ENCODE measurements around the gene HMGCL. TPM values are rescaled to one million over a fixed set of nuclear protein-coding genes. Genes with fewer than 3 reads are reported as not detected.

Gene HMGCL
- total RNA-seq, 1 donor: 39.8 TPM

DNA sequence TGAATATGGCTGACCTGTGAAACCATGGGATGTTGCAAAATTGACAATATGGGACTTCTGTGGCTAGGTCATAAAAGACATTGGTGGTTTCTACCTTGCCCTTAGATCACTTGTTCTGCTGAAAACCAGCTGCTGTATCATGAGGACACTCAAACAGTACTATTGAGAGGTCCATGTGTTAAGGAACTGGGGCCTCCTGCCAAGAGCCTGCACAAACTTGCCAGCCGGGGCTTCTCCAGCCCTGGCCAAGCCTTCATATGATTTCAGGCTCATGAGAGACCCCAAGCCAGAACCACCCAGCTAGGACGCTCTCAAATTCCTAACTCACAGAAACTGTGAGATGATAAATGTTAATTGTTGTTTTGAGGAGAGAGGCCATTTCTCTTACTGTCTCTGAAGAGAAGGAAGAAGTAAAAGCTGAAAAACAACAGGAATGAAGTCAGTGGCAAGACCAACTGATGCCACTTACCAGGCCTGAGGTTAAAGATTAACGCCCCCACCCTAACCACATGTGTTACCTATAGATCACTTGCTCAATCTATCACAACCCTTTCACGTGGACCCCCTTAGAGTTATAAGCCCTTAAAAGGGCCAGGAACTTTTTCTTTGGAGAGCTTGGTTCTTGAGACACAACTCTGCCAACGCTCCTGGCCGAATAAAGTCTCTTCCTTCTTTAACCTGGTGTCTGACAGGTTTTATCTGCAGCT is 50.9 kb downstream of the HMGCL start:
- Histone ChIP-seq H3K4me3 (ENCODE audit: insufficient read depth, low read length) (no peak overlapping the region), H3K27me3 (ENCODE audit: insufficient read depth, low read length) (no peaks in the 10 kb centered on the region), H3K27ac (ENCODE audit: low read depth, low read length) (no peak overlapping the region), H3K79me2 (ENCODE audit: insufficient read depth, low read length) (peaks cover 39% of the 10 kb centered on the region), H3K4me1 (ENCODE audit: insufficient read depth, low read length) (peaks cover 6% of the 10 kb centered on the region), H3K4me2 (ENCODE audit: insufficient read depth, low read length) (no peak overlapping the region), H3K9me3 (ENCODE audit: low read depth, low read length) (no peaks in the 10 kb centered on the region), H4K20me1 (ENCODE audit: insufficient read depth, low read length) (peaks cover 5% of the 10 kb centered on the region), H3K36me3 (ENCODE audit: insufficient read depth, low read length) (peaks cover 3% of the 10 kb centered on the region), H2AFZ (ENCODE audit: low read length) (no peak overlapping the region)
- TF ChIP-seq, protein P1, sequence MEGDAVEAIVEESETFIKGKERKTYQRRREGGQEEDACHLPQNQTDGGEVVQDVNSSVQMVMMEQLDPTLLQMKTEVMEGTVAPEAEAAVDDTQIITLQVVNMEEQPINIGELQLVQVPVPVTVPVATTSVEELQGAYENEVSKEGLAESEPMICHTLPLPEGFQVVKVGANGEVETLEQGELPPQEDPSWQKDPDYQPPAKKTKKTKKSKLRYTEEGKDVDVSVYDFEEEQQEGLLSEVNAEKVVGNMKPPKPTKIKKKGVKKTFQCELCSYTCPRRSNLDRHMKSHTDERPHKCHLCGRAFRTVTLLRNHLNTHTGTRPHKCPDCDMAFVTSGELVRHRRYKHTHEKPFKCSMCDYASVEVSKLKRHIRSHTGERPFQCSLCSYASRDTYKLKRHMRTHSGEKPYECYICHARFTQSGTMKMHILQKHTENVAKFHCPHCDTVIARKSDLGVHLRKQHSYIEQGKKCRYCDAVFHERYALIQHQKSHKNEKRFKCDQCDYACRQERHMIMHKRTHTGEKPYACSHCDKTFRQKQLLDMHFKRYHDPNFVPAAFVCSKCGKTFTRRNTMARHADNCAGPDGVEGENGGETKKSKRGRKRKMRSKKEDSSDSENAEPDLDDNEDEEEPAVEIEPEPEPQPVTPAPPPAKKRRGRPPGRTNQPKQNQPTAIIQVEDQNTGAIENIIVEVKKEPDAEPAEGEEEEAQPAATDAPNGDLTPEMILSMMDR (IDR thresholded peaks at IDR 0.05; ENCODE audit: extremely low read depth, low read depth, low read length): no peak
- peak; percentile 51 for DNase-seq (ENCODE audit: insufficient read length, low spot score, missing footprints)

DNA sequence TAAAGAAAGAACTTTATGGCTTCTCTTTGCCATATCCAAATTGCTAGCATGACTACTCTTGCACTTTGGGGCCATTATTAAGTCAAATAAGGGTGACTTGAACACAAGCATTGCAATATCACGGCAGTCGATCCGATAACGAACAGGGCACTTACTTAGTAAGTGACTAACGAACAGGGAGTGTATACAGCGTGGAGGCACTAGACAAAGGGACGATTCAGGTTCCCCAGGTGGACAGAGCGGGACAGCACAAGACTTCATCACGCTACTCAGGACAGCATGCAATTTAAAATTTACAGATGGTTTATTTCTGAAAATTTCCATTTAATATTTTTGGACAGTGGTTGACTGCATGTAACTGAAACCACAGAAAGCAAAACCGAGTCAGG is 52.4 kb downstream of the HMGCL start:
- Histone ChIP-seq H2AFZ (ENCODE audit: low read length) (no peak overlapping the region), H3K27ac (ENCODE audit: low read depth, low read length) (no peak overlapping the region), H4K20me1 (ENCODE audit: insufficient read depth, low read length) (peaks cover 3% of the 10 kb centered on the region), H3K9me3 (ENCODE audit: low read depth, low read length) (no peaks in the 10 kb centered on the region), H3K4me1 (ENCODE audit: insufficient read depth, low read length) (no peaks in the 10 kb centered on the region), H3K27me3 (ENCODE audit: insufficient read depth, low read length) (no peaks in the 10 kb centered on the region), H3K79me2 (ENCODE audit: insufficient read depth, low read length) (peaks cover 25% of the 10 kb centered on the region), H3K4me2 (ENCODE audit: insufficient read depth, low read length) (peak overlapping the region; percentile 70), H3K36me3 (ENCODE audit: insufficient read depth, low read length) (peaks cover 7% of the 10 kb centered on the region), H3K4me3 (ENCODE audit: insufficient read depth, low read length) (no peak overlapping the region)
- TF ChIP-seq, protein P1 (IDR thresholded peaks at IDR 0.05; ENCODE audit: extremely low read depth, low read depth, low read length): no peak
- DNase-seq (ENCODE audit: insufficient read length, low spot score, missing footprints): no peak

DNA sequence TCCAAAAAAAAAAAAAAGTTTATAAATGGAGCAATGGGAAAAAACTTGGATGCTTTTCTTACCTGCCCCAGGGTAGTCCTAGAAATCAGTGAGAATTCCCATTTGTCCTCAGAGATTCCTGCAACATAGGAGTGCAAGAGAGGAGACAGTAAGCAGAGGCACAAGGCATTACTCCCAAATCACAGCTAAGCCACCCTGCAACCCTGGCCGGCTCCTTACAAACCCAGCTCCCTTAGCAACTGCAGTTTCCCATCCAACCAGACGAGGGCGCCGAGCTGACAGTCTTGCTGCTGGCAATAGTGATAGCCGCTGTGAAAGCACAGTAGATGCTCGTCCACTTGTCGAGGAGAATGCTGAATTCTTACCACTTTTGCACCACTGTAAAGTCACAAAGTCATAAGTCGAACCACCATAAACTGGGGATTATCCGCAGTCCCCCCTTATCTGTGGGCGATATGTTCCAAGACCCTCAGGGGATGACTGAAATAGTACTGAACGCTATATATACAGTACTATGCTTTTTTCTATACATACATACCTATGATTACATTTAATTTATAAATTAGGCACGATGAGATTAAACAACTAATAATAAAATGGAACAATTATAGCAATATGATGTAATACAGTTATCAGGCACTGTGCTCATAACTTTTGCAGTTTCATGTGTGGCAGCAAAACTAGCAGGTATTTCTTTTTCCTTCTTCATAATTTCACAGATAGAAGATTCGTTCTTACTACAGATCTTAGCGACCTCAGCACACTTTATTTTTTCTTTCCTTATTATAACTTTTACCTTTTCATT is 53.0 kb downstream of the HMGCL start:
- peaks cover 3% of the 10 kb centered on the region for H4K20me1 ChIP-seq (ENCODE audit: insufficient read depth, low read length)
- H3K27ac ChIP-seq (ENCODE audit: low read depth, low read length): no peak overlapping the region
- H2AFZ ChIP-seq (ENCODE audit: low read length): no peak overlapping the region
- TF ChIP-seq, protein P1 (IDR thresholded peaks at IDR 0.05; ENCODE audit: extremely low read depth, low read depth, low read length): peak; percentile 97
- peaks cover 20% of the 10 kb centered on the region for H3K79me2 ChIP-seq (ENCODE audit: insufficient read depth, low read length)
- peak; percentile 91 for DNase-seq (ENCODE audit: insufficient read length, low spot score, missing footprints)
- no peak overlapping the region for H3K4me3 ChIP-seq (ENCODE audit: insufficient read depth, low read length)
- no peaks in the 10 kb centered on the region for H3K9me3 ChIP-seq (ENCODE audit: low read depth, low read length)
- H3K27me3 ChIP-seq (ENCODE audit: insufficient read depth, low read length): no peaks in the 10 kb centered on the region
- H3K4me2 ChIP-seq (ENCODE audit: insufficient read depth, low read length): peak overlapping the region; percentile 70
- no peaks in the 10 kb centered on the region for H3K4me1 ChIP-seq (ENCODE audit: insufficient read depth, low read length)
- peaks cover 7% of the 10 kb centered on the region for H3K36me3 ChIP-seq (ENCODE audit: insufficient read depth, low read length)

DNA sequence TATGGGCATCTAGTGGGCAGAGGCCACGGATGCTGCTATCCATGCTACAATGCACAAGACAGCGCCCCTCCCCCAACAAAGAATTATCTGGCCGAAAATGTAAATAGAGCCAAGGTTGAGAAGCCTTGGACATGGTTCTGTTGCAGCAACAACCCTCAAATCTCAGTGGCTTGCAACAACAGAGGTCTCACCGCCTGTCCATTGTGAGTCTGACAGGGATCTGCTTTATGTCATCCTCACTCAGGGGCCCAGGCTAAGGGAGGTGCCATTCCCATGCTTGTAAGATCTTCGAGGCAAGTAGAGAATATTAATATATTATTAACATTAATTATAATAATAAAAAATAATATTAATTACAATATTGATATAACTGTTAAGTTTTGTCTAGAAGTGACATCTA is 56.5 kb downstream of the HMGCL start:
- TF ChIP-seq, protein P1 (IDR thresholded peaks at IDR 0.05; ENCODE audit: extremely low read depth, low read depth, low read length): no peak
- H3K27me3 ChIP-seq (ENCODE audit: insufficient read depth, low read length): no peaks in the 10 kb centered on the region
- no peak overlapping the region for H3K27ac ChIP-seq (ENCODE audit: low read depth, low read length)
- H2AFZ ChIP-seq (ENCODE audit: low read length): no peak overlapping the region
- H3K79me2 ChIP-seq (ENCODE audit: insufficient read depth, low read length): peaks cover 6% of the 10 kb centered on the region
- H3K4me2 ChIP-seq (ENCODE audit: insufficient read depth, low read length): no peak overlapping the region
- peaks cover 4% of the 10 kb centered on the region for H4K20me1 ChIP-seq (ENCODE audit: insufficient read depth, low read length)
- H3K9me3 ChIP-seq (ENCODE audit: low read depth, low read length): no peaks in the 10 kb centered on the region
- H3K4me1 ChIP-seq (ENCODE audit: insufficient read depth, low read length): no peaks in the 10 kb centered on the region
- H3K36me3 ChIP-seq (ENCODE audit: insufficient read depth, low read length): peaks cover 15% of the 10 kb centered on the region
- H3K4me3 ChIP-seq (ENCODE audit: insufficient read depth, low read length): no peak overlapping the region
- DNase-seq (ENCODE audit: insufficient read length, low spot score, missing footprints): no peak

All from osteoblast (primary cell).